Calu3 (cell line): ENCODE data around the gene NTRK2. TPM values are rescaled to one million over a fixed set of nuclear protein-coding genes. Genes with fewer than 3 reads are reported as not detected.

Source experiments
- BruUV-seq: library from RNA; stranded (reverse); fragments of 400-500 nt; replicated peaks from 2 replicates; lab custom pipeline; 2021; lab: Mats Ljungman, UMichigan
- CTCF ChIA-PET: fragments of 300-600 bp; sonication (Branson Sonifier 250); formaldehyde crosslinking; loops from one replicate; lab custom pipeline; 2022; ENCODE audit warnings: antibody characterized with exemption; lab: Charles Lee
- DNase-seq: peaks from one replicate; pipeline ENCODE4 v3.0.0; 2022
- H3K27ac Mint-ChIP-seq: one replicate; pipeline ENCODE4 v1.8.0; 2022; ENCODE audit warnings: mixed read lengths; ENCODE audit not compliant: unreplicated experiment
- H3K27me3 Mint-ChIP-seq: one replicate; pipeline ENCODE4 v1.8.0; 2022; ENCODE audit warnings: mixed read lengths; ENCODE audit not compliant: unreplicated experiment
- H3K36me3 Mint-ChIP-seq: one replicate; pipeline ENCODE4 v1.8.0; 2022; ENCODE audit warnings: mild to moderate bottlenecking, moderate library complexity, mixed read lengths; ENCODE audit not compliant: insufficient read depth, unreplicated experiment
- H3K4me1 Mint-ChIP-seq: one replicate; pipeline ENCODE4 v1.8.0; 2022; ENCODE audit warnings: mild to moderate bottlenecking, low read depth, mixed read lengths; ENCODE audit not compliant: unreplicated experiment
- H3K4me3 Mint-ChIP-seq: one replicate; pipeline ENCODE4 v1.8.0; 2022; ENCODE audit warnings: mild to moderate bottlenecking, low read depth, moderate library complexity, mixed read lengths; ENCODE audit not compliant: unreplicated experiment
- H3K9me3 Mint-ChIP-seq: one replicate; pipeline ENCODE4 v1.8.0; 2022; ENCODE audit warnings: low read depth, mixed read lengths; ENCODE audit not compliant: unreplicated experiment
- CTCF ChIP-seq: fragments of 200-600 bp; IDR thresholded peaks from one replicate; pipeline ENCODE4 v1.8.0; 2022; ENCODE audit warnings: antibody characterized with exemption; ENCODE audit not compliant: unreplicated experiment
- intact Hi-C: fragments of 100-400 bp; cut with micrococcal nuclease; formaldehyde crosslinking; loops from one replicate; pipeline ENCODE4 v1.10.0; 2022; ENCODE audit not compliant: unreplicated experiment
- total RNA-seq: library from RNA; stranded (reverse); gene quantifications from 2 replicates; pipeline ENCODE4 v1.2.3, GENCODE V29; 2022

Gene NTRK2
- total RNA-seq, 1 experiment from 2014 or later = 2.1 TPM

GRCh38 chr9:84756731-84757130 lies 87.2 kb downstream of the NTRK2 start:
- no peak overlapping the region for H3K4me3 Mint-ChIP-seq
- H3K27ac Mint-ChIP-seq = no peak overlapping the region
- no peak for TF ChIP-seq CTCF
- CTCF ChIA-PET = no interaction called here
- intact Hi-C loops = loop anchor here (5.0 kb wide), 1 partner anchor 44 kb away; no protein-coding TSS in a partner anchor
- no peak for DNase-seq
- no TSS peak for BruUV-seq
- no peaks in the 10 kb centered on the region for H3K27me3 Mint-ChIP-seq
- peaks cover 35% of the 10 kb centered on the region for H3K4me1 Mint-ChIP-seq
- no peaks in the 10 kb centered on the region for H3K36me3 Mint-ChIP-seq
- no peaks in the 10 kb centered on the region for H3K9me3 Mint-ChIP-seq

GRCh38 chr9:84758817-84759216 lies 89.3 kb downstream of the NTRK2 start:
- no peak for DNase-seq
- BruUV-seq = no TSS peak
- Mint-ChIP-seq H3K4me1 (peaks cover 22% of the 10 kb centered on the region), H3K36me3 (no peaks in the 10 kb centered on the region), H3K27ac (peak overlapping the region; percentile 78), H3K27me3 (no peaks in the 10 kb centered on the region), H3K9me3 (peaks cover 3% of the 10 kb centered on the region), H3K4me3 (no peak overlapping the region)
- CTCF ChIA-PET = no interaction called here
- intact Hi-C loops = loop anchor here (5.0 kb wide), 1 partner anchor 47 kb away; no protein-coding TSS in a partner anchor
- no peak for TF ChIP-seq CTCF

GRCh38 chr9:84759300-84759750 lies 89.8 kb downstream of the NTRK2 start:
- BruUV-seq = no TSS peak
- Mint-ChIP-seq H3K27ac (peak overlapping the region; percentile 78), H3K36me3 (no peaks in the 10 kb centered on the region), H3K4me3 (no peak overlapping the region), H3K4me1 (peaks cover 22% of the 10 kb centered on the region), H3K27me3 (no peaks in the 10 kb centered on the region), H3K9me3 (peaks cover 3% of the 10 kb centered on the region)
- no peak for TF ChIP-seq CTCF
- peak; percentile 38 for DNase-seq
- CTCF ChIA-PET = no interaction called here
- intact Hi-C loops = loop anchor here (5.0 kb wide), 1 partner anchor 47 kb away; no protein-coding TSS in a partner anchor

GRCh38 chr9:84759804-84760203 lies 90.3 kb downstream of the NTRK2 start:
- Mint-ChIP-seq H3K4me1 (peaks cover 22% of the 10 kb centered on the region), H3K27me3 (no peaks in the 10 kb centered on the region), H3K27ac (peak overlapping the region; percentile 78), H3K9me3 (peaks cover 3% of the 10 kb centered on the region), H3K36me3 (no peaks in the 10 kb centered on the region), H3K4me3 (no peak overlapping the region)
- CTCF ChIA-PET = interaction anchor here (0.5 kb wide), 1 partner anchor 363 kb away, joined by 4 read pairs; no protein-coding TSS in a partner anchor
- DNase-seq = no peak
- no peak for TF ChIP-seq CTCF
- no TSS peak for BruUV-seq
- intact Hi-C loops = loop anchor here (5.0 kb wide), 1 partner anchor 48 kb away; no protein-coding TSS in a partner anchor
